ENCODE measurements around the gene HHAT. TPM values are rescaled to one million over a fixed set of nuclear protein-coding genes. Genes with fewer than 3 reads are reported as not detected.

The HHAT gene
- total RNA-seq, 1 donor from 2014 or later: 5.3 TPM

DNA sequence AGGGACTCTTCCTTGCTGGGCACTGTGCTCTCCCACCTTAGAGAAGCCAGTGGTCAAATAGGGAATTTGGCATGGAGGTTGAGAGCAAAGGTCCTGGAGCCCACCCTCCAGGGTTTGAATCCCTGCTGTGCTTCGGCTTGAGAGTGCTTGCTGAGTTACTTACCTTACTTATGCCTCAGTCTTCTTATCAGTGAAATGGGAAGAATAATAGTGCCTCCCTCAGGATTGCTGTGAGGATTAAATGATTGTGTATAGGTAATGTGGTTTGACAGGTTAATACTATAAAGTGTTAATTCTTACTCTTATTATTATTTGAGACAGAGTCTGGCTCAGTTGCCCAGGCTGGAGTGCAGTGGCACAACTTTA lies 79.2 kb downstream of the HHAT start:
- Histone ChIP-seq H3K27ac (no peak overlapping the region), H3K9me3 (no peaks in the 10 kb centered on the region), H3K36me3 (no peaks in the 10 kb centered on the region), H3K4me3 (no peak overlapping the region), H3K27me3 (ENCODE audit: low read depth) (no peaks in the 10 kb centered on the region), H3K4me1 (no peaks in the 10 kb centered on the region)
- TF ChIP-seq, protein P1, sequence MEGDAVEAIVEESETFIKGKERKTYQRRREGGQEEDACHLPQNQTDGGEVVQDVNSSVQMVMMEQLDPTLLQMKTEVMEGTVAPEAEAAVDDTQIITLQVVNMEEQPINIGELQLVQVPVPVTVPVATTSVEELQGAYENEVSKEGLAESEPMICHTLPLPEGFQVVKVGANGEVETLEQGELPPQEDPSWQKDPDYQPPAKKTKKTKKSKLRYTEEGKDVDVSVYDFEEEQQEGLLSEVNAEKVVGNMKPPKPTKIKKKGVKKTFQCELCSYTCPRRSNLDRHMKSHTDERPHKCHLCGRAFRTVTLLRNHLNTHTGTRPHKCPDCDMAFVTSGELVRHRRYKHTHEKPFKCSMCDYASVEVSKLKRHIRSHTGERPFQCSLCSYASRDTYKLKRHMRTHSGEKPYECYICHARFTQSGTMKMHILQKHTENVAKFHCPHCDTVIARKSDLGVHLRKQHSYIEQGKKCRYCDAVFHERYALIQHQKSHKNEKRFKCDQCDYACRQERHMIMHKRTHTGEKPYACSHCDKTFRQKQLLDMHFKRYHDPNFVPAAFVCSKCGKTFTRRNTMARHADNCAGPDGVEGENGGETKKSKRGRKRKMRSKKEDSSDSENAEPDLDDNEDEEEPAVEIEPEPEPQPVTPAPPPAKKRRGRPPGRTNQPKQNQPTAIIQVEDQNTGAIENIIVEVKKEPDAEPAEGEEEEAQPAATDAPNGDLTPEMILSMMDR (IDR thresholded peaks at IDR 0.05): no peak
- intact Hi-C loops (cut with DNase I): no loop called here
- DNase-seq (no peak), ATAC-seq (no peak)

- Histone ChIP-seq H3K27ac (no peak overlapping the region), H3K36me3 (no peaks in the 10 kb centered on the region), H3K4me3 (no peak overlapping the region), H3K27me3 (ENCODE audit: low read depth) (no peaks in the 10 kb centered on the region), H3K9me3 (no peaks in the 10 kb centered on the region), H3K4me1 (no peaks in the 10 kb centered on the region)
- TF ChIP-seq, protein P1 (IDR thresholded peaks at IDR 0.05): no peak
- intact Hi-C loops (cut with DNase I): no loop called here
- DNase-seq (no peak), ATAC-seq (no peak)
These were observed 83.5 kb downstream of the HHAT start for GRCh38 chr1:210412240-210412639.

- TF ChIP-seq, protein P1 (IDR thresholded peaks at IDR 0.05): no peak
- no peaks in the 10 kb centered on the region for H3K9me3 ChIP-seq
- H3K4me1 ChIP-seq: no peaks in the 10 kb centered on the region
- intact Hi-C loops (cut with DNase I): no loop called here
- H3K4me3 ChIP-seq: no peak overlapping the region
- DNase-seq: no peak
- ATAC-seq: no peak
- H3K27ac ChIP-seq: no peak overlapping the region
- H3K36me3 ChIP-seq: no peaks in the 10 kb centered on the region
- no peaks in the 10 kb centered on the region for H3K27me3 ChIP-seq (ENCODE audit: low read depth)
These were observed 85.2 kb downstream of the HHAT start for GRCh38 chr1:210413951-210414350.

- no peaks in the 10 kb centered on the region for H3K27me3 ChIP-seq (ENCODE audit: low read depth)
These were observed 87.2 kb downstream of the HHAT start for GRCh38 chr1:210415846-210416448.

DNA sequence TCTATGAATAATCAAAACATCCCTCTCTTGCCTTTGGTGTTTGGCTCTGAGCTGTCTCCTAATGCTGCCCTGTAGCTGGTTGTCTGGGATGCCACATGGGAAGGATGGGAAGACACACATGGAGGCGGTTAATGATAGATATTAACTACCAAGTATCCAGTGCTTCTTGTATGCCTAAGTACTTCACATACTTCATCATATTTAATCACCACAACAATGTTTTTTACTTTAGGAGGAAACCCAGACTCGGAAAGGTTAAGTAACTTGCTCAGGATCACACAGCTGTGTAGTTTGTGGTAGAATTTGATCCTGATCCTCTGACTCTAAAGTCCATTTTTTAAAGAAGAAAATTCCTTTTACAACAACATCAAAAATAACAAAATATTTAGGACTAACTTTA lies 88.0 kb downstream of the HHAT start:
- H3K9me3 ChIP-seq: no peaks in the 10 kb centered on the region
- DNase-seq (no peak), ATAC-seq (no peak)
- TF ChIP-seq, protein P1 (IDR thresholded peaks at IDR 0.05): no peak
- H3K36me3 ChIP-seq: no peaks in the 10 kb centered on the region
- intact Hi-C loops (cut with DNase I): no loop called here
- no peaks in the 10 kb centered on the region for H3K4me1 ChIP-seq
- H3K27me3 ChIP-seq (ENCODE audit: low read depth): no peaks in the 10 kb centered on the region
- H3K27ac ChIP-seq: no peak overlapping the region
- H3K4me3 ChIP-seq: no peak overlapping the region

More at GRCh38 chr1:210415846-210416448, 87.2 kb downstream of the HHAT start:
- H3K27ac ChIP-seq: no peak overlapping the region
- H3K9me3 ChIP-seq: no peaks in the 10 kb centered on the region
- DNase-seq: no peak
- intact Hi-C loops (cut with DNase I): no loop called here
- no peaks in the 10 kb centered on the region for H3K36me3 ChIP-seq
- TF ChIP-seq, protein P1 (IDR thresholded peaks at IDR 0.05): no peak
- ATAC-seq: no peak
- no peaks in the 10 kb centered on the region for H3K4me1 ChIP-seq
- no peak overlapping the region for H3K4me3 ChIP-seq

Data from lower lobe of right lung (tissue), 2 donors.